GM12892 (cell line): ENCODE measurements around the gene PRDX6.

Experiments used
- POLR2A ChIP-seq: IDR thresholded peaks from 2 replicates; pipeline ENCODE4 v1.6.1; 2011; ENCODE audit warnings: low read depth, low read length, control low read depth
- POLR2AphosphoS5 ChIP-seq: IDR thresholded peaks from 2 replicates; pipeline ENCODE4 v1.6.1; 2011; ENCODE audit warnings: low read depth, low read length, control low read depth
- TAF1 ChIP-seq: IDR thresholded peaks from 2 replicates; pipeline ENCODE4 v1.6.1; 2011; ENCODE audit warnings: low read depth, mild to moderate bottlenecking, control low read depth, low read length, borderline replicate concordance

DNA sequence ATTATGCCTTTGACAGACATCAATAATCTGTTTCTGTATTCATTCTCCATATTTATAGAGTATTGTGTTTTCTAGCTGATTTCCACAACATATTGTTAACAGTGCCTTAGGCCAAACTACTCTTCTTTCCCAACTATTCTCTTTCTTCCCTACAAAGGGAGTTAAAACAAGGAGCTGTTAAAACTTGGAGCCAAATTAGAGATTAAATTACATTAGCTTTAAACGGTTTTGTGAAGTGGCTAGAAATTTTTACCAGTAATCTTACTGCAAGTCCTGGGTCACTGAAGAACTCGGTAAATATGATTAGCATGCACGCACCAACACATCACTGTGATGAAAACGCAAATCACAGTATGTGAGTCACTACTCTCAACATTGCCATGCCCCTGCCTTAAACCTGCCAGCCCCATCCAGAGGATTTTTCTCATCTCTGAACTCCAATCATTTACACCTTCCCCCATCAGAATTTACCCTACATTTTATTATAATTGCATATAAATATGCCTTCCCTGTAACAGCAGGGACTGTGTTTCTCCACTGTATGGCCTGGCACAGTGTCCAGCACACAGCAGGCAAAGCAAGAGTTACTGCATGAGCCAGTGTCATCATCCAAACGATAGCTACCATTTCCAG is 1.5 kb upstream of the PRDX6 start:
- TF ChIP-seq POLR2AphosphoS5 (no peak), POLR2A (no peak), TAF1 (no peak)
